Ectodermal cell (in vitro differentiated cells): ENCODE results near the gene DDR2. TPM values are rescaled to one million over a fixed set of nuclear protein-coding genes. Genes with fewer than 3 reads are reported as not detected.
"Not testable (repeated sequence)": the region's sequence is repeated elsewhere in the genome, so short reads cannot be mapped to it uniquely, and the experiment has no call there.

Experiments
- H3K27ac ChIP-seq: 2 replicates; pipeline ENCODE4 v1.7.0; 2013; ENCODE audit warnings: mild to moderate bottlenecking, low read depth, low read length; ENCODE audit not compliant: insufficient read depth, poor library complexity, severe bottlenecking
- H3K27me3 ChIP-seq: 2 replicates; pipeline ENCODE4 v1.7.0; 2013; ENCODE audit warnings: mild to moderate bottlenecking, low read length; ENCODE audit not compliant: insufficient read depth, control insufficient read depth, poor library complexity, severe bottlenecking
- H3K36me3 ChIP-seq: one replicate; pipeline ENCODE4 v1.7.0; 2013; ENCODE audit warnings: low read length; ENCODE audit not compliant: control insufficient read depth, insufficient read depth
- H3K4me1 ChIP-seq: one replicate; pipeline ENCODE4 v1.7.0; 2013; ENCODE audit warnings: low read length; ENCODE audit not compliant: control insufficient read depth, insufficient read depth
- H3K4me3 ChIP-seq: 2 replicates; pipeline ENCODE4 v1.7.0; 2013; ENCODE audit warnings: low read depth, low read length, control low read depth; ENCODE audit not compliant: insufficient read depth
- H3K9me3 ChIP-seq: 2 replicates; pipeline ENCODE4 v1.7.0; 2013; ENCODE audit warnings: mild to moderate bottlenecking, low read length, moderate library complexity; ENCODE audit not compliant: control insufficient read depth
- WGBS, 2 experiments: methylation state at CpG; one replicate each; pipeline ENCODE4 v1.1.7; 2013; ENCODE audit warnings: missing lambda C conversion rate in 2 of 2; 5-methylcytosine and 5-hydroxymethylcytosine counted together
- polyA plus RNA-seq, 4 experiments: library from polyadenylated mRNA; stranded (reverse); fragments of 50-300 nt; gene quantifications; one replicate each; pipeline ENCODE4 v1.2.3, GENCODE V29; 2013

The DDR2 gene
- 1.8 TPM for polyA plus RNA-seq (2013, experiment 1 of 4)
- 1.1 TPM for polyA plus RNA-seq (2013, experiment 2 of 4)
- polyA plus RNA-seq (2013, experiment 3 of 4): 1.4 TPM
- polyA plus RNA-seq (2013, experiment 4 of 4): 1.7 TPM

GRCh38 chr1:162632217-162632666 is at the start of gene DDR2:
Gene DDR2 (plus strand): TSS chr1:162632464. CDS start chr1:162719064, 86,600 bp downstream.
- Histone ChIP-seq H3K4me3 (no peak within 1 kb of the TSS), H3K27ac (no peak within 1 kb of the TSS), H3K36me3 (no peaks in the 10 kb centered on the region), H3K27me3 (no peaks in the 10 kb centered on the region), H3K9me3 (no peaks in the 10 kb centered on the region), H3K4me1 (no peaks in the 10 kb centered on the region)
- WGBS, 2 experiments: 84 to 87% methylated on average over 4 of the region's 4 CpGs

GRCh38 chr1:162582901-162583300 is 49.4 kb upstream of the DDR2 start:
- WGBS, 2 experiments: 86 to 91% methylated on average over 6 of the region's 6 CpGs
- H3K4me3 ChIP-seq, H3K27ac ChIP-seq, H3K4me1 ChIP-seq, H3K27me3 ChIP-seq, H3K9me3 ChIP-seq, H3K36me3 ChIP-seq: not testable (repeated sequence)

GRCh38 chr1:162585101-162585500 is 47.2 kb upstream of the DDR2 start:
- not testable (repeated sequence) for H3K36me3 ChIP-seq, H3K27ac ChIP-seq, H3K4me1 ChIP-seq, H3K9me3 ChIP-seq, H3K27me3 ChIP-seq, H3K4me3 ChIP-seq
- 93 to 96% methylated on average over 4 of the region's 4 CpGs for WGBS, 2 experiments

GRCh38 chr1:162587347-162587746 is 44.9 kb upstream of the DDR2 start:
- no peaks in the 10 kb centered on the region for H3K9me3 ChIP-seq
- H3K36me3 ChIP-seq: no peaks in the 10 kb centered on the region
- WGBS, 2 experiments: 97 to 100% methylated on average over 6 of the region's 6 CpGs
- no peaks in the 10 kb centered on the region for H3K27me3 ChIP-seq
- no peaks in the 10 kb centered on the region for H3K4me1 ChIP-seq
- no peak overlapping the region for H3K4me3 ChIP-seq
- no peak overlapping the region for H3K27ac ChIP-seq

- no peaks in the 10 kb centered on the region for H3K36me3 ChIP-seq
- no peaks in the 10 kb centered on the region for H3K27me3 ChIP-seq
- H3K27ac ChIP-seq: no peak overlapping the region
- H3K4me1 ChIP-seq: no peaks in the 10 kb centered on the region
- H3K4me3 ChIP-seq: no peak overlapping the region
- 94 to 96% methylated on average over 3 to 5 of the region's 5 CpGs for WGBS, 2 experiments
- H3K9me3 ChIP-seq: no peaks in the 10 kb centered on the region
These were observed 44.5 kb upstream of the DDR2 start for GRCh38 chr1:162587761-162588260.

GRCh38 chr1:162590101-162590500 is 42.2 kb upstream of the DDR2 start:
- H3K27me3 ChIP-seq: no peaks in the 10 kb centered on the region
- 94 to 96% methylated on average over 3 of the region's 3 CpGs for WGBS, 2 experiments
- H3K36me3 ChIP-seq: no peaks in the 10 kb centered on the region
- H3K4me3 ChIP-seq: no peak overlapping the region
- H3K27ac ChIP-seq: no peak overlapping the region
- H3K4me1 ChIP-seq: no peaks in the 10 kb centered on the region
- no peaks in the 10 kb centered on the region for H3K9me3 ChIP-seq

GRCh38 chr1:162590686-162591085 is 41.6 kb upstream of the DDR2 start:
- Histone ChIP-seq H3K9me3 (no peaks in the 10 kb centered on the region), H3K4me3 (no peak overlapping the region), H3K27ac (no peak overlapping the region), H3K36me3 (no peaks in the 10 kb centered on the region), H3K27me3 (no peaks in the 10 kb centered on the region), H3K4me1 (no peaks in the 10 kb centered on the region)
- 83 to 100% methylated on average over 2 of the region's 2 CpGs for WGBS, 2 experiments

- Histone ChIP-seq H3K36me3 (no peaks in the 10 kb centered on the region), H3K27me3 (no peaks in the 10 kb centered on the region), H3K4me3 (no peak overlapping the region), H3K4me1 (no peaks in the 10 kb centered on the region), H3K9me3 (no peaks in the 10 kb centered on the region), H3K27ac (no peak overlapping the region)
- 96 to 100% methylated on average over 2 of the region's 2 CpGs for WGBS, 2 experiments
These were observed 35.6 kb upstream of the DDR2 start for GRCh38 chr1:162596514-162597170.

GRCh38 chr1:162599451-162599850 is 32.8 kb upstream of the DDR2 start:
- H3K27ac ChIP-seq: no peak overlapping the region
- WGBS, 2 experiments: 92% methylated on average over 1 of the region's 1 CpG
- H3K27me3 ChIP-seq: no peaks in the 10 kb centered on the region
- H3K4me3 ChIP-seq: no peak overlapping the region
- H3K9me3 ChIP-seq: no peaks in the 10 kb centered on the region
- H3K36me3 ChIP-seq: no peaks in the 10 kb centered on the region
- no peaks in the 10 kb centered on the region for H3K4me1 ChIP-seq

GRCh38 chr1:162603117-162603516 is 29.1 kb upstream of the DDR2 start:
- H3K27ac ChIP-seq, H3K27me3 ChIP-seq, H3K4me3 ChIP-seq, H3K9me3 ChIP-seq, H3K36me3 ChIP-seq, H3K4me1 ChIP-seq: not testable (repeated sequence)
- 92 to 95% methylated on average over 2 of the region's 2 CpGs for WGBS, 2 experiments
